Breast epithelium (tissue), 3 donors: ENCODE data around the gene ARHGEF25.

Experiments
- POLR2A ChIP-seq: fragments of 450-650 bp; IDR thresholded peaks from one replicate; pipeline ENCODE4 v1.6.1; 2016; ENCODE audit warnings: antibody characterized with exemption, mild to moderate bottlenecking, moderate library complexity
- POLR2AphosphoS5 ChIP-seq, 3 donors: sonication (generic); formaldehyde crosslinking; IDR thresholded peaks; one replicate each; pipeline ENCODE4 v1.6.1; 2017; ENCODE audit warnings: antibody characterized with exemption in 3 of 3
- TF ChIP-seq, protein P1 (sequence below), 3 donors: fragments of 450-650 bp; IDR thresholded peaks; one replicate each; pipeline ENCODE4 v1.5.1; 2016 to 2017; ENCODE audit warnings: antibody characterized with exemption in 3 of 3, mild to moderate bottlenecking in 3 of 3, moderate library complexity in 3 of 3

- TF ChIP-seq, protein P1, sequence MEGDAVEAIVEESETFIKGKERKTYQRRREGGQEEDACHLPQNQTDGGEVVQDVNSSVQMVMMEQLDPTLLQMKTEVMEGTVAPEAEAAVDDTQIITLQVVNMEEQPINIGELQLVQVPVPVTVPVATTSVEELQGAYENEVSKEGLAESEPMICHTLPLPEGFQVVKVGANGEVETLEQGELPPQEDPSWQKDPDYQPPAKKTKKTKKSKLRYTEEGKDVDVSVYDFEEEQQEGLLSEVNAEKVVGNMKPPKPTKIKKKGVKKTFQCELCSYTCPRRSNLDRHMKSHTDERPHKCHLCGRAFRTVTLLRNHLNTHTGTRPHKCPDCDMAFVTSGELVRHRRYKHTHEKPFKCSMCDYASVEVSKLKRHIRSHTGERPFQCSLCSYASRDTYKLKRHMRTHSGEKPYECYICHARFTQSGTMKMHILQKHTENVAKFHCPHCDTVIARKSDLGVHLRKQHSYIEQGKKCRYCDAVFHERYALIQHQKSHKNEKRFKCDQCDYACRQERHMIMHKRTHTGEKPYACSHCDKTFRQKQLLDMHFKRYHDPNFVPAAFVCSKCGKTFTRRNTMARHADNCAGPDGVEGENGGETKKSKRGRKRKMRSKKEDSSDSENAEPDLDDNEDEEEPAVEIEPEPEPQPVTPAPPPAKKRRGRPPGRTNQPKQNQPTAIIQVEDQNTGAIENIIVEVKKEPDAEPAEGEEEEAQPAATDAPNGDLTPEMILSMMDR (IDR thresholded peaks at IDR 0.05) = no peak
- TF ChIP-seq POLR2AphosphoS5 (IDR thresholded peaks at IDR 0.05) (no peak), POLR2A (no peak)
These were observed 30.8 kb upstream of the ARHGEF25 start for GRCh38 chr12:57580466-57580795.
